Kidney epithelial cell (primary cell): ENCODE results near the gene C3orf70. TPM values are rescaled to one million over a fixed set of nuclear protein-coding genes. Genes with fewer than 3 reads are reported as not detected.
"Not testable (repeated sequence)": the region's sequence is repeated elsewhere in the genome, so short reads cannot be mapped to it uniquely, and the experiment has no call there.

ENCODE experiments used
- DNase-seq: peaks from one replicate; pipeline ENCODE4 v3.0.0-alpha.2; 2010; ENCODE audit warnings: low read depth
- H3K27me3 ChIP-seq: 2 replicates; pipeline ENCODE4 v1.6.0; 2011; ENCODE audit warnings: low read length; ENCODE audit not compliant: control insufficient read depth, insufficient read depth
- H3K36me3 ChIP-seq: 2 replicates; pipeline ENCODE4 v1.5.1; 2011; ENCODE audit warnings: low read length; ENCODE audit not compliant: control insufficient read depth, insufficient read depth
- H3K4me3 ChIP-seq: 2 replicates; pipeline ENCODE4 v1.5.1; 2011; ENCODE audit warnings: low read depth, mild to moderate bottlenecking, control low read depth, low read length
- total RNA-seq: library from RNA; depleted of rRNA; stranded (reverse); fragments of >200 nt; gene quantifications from 2 replicates; pipeline ENCODE4 v1.2.3, GENCODE V29; 2015
- TF ChIP-seq, protein P1 (sequence below): IDR thresholded peaks from 2 replicates; pipeline ENCODE4 v1.5.1; 2011; ENCODE audit warnings: mild to moderate bottlenecking, moderate library complexity, low read length, control low read depth, inconsistent platforms; ENCODE audit not compliant: insufficient read depth, poor library complexity, severe bottlenecking

Gene C3orf70
- total RNA-seq, 1 donor from 2014 or later = 0.50 TPM

DNA sequence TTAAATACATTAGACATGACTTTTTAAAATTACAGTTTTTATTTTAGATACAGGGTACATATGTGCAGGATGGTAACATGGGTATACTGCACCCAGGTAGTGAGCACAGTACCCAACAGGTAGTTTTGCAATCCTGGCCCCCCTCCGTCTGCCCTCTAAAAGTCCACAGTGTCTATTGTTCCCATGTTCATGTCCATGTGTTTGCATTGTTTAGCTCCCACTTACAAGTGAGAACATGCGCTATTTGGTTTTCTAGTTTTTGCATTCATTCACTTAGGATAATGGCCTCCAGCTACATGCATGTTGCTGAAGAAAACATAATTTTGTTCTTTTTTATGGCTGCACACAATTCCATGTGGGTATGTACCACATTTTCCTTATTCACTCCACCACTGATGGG, 23.8 kb downstream of the C3orf70 start:
- H3K36me3 ChIP-seq = no peaks in the 10 kb centered on the region
- no peaks in the 10 kb centered on the region for H3K27me3 ChIP-seq
- DNase-seq = no peak
- TF ChIP-seq, protein P1, sequence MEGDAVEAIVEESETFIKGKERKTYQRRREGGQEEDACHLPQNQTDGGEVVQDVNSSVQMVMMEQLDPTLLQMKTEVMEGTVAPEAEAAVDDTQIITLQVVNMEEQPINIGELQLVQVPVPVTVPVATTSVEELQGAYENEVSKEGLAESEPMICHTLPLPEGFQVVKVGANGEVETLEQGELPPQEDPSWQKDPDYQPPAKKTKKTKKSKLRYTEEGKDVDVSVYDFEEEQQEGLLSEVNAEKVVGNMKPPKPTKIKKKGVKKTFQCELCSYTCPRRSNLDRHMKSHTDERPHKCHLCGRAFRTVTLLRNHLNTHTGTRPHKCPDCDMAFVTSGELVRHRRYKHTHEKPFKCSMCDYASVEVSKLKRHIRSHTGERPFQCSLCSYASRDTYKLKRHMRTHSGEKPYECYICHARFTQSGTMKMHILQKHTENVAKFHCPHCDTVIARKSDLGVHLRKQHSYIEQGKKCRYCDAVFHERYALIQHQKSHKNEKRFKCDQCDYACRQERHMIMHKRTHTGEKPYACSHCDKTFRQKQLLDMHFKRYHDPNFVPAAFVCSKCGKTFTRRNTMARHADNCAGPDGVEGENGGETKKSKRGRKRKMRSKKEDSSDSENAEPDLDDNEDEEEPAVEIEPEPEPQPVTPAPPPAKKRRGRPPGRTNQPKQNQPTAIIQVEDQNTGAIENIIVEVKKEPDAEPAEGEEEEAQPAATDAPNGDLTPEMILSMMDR = no peak
- no peak overlapping the region for H3K4me3 ChIP-seq

DNA sequence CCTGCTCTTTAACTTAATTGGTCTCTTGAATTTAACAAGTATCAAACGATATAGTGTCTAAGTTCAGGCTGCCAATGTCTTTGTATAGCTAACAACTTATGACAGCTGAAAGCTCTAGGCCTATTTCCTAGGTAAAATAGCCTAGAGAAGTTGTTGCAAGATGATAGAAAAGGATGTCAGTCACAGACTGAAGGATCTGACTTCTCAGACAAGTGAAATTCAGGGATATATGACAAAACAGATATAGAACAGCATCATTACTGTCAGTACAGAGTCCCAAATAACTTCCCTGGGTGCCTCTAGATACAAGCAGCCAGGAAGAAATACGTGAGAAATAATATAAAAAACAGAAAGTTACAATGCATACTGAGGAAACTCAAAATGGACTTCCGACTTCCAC, 26.7 kb downstream of the C3orf70 start:
- no peak overlapping the region for H3K4me3 ChIP-seq
- TF ChIP-seq, protein P1 = no peak
- DNase-seq = no peak
- no peaks in the 10 kb centered on the region for H3K27me3 ChIP-seq
- no peaks in the 10 kb centered on the region for H3K36me3 ChIP-seq

DNA sequence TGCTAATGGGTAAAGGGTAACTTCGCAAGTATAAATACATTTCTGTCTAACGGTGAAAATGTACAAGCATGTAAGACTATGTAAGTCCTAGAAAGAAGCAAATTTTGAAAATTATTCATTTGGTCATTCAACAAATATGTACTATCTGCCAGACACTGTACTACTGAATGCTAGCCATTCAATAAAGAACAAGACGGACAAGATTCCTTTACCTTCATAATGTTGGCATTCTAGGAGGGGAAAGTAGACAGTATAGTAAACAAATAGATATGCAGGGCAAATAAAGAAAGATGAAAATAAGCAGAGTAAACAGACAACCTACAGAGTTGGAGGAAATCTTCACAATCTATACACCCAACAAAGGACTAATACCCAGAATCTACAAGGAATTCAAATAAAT, 32.7 kb downstream of the C3orf70 start:
- H3K27me3 ChIP-seq = no peaks in the 10 kb centered on the region
- H3K4me3 ChIP-seq = no peak overlapping the region
- no peaks in the 10 kb centered on the region for H3K36me3 ChIP-seq
- TF ChIP-seq, protein P1 = no peak
- no peak for DNase-seq

DNA sequence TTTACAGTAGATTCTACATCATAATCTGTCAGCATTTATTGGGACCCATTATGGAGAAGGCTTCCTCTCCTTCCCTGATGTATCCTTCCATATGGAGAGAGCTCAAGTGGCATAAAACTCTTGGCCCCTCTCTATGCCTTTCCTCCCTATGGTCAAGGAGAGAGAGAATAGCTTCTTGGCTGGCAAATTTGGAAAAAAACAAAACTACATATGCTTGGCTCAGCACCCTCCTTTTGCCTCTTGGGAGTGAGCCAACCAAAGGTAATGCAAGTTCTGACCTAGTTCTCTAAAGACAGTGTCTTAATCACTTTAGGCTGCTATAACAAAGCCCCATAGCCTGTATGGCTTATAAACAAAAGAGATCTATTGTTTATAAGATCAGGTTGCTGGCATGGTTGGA, 37.5 kb downstream of the C3orf70 start:
- Histone ChIP-seq H3K27me3 (no peaks in the 10 kb centered on the region), H3K36me3 (no peaks in the 10 kb centered on the region), H3K4me3 (no peak overlapping the region)
- no peak for DNase-seq
- TF ChIP-seq, protein P1 = no peak

DNA sequence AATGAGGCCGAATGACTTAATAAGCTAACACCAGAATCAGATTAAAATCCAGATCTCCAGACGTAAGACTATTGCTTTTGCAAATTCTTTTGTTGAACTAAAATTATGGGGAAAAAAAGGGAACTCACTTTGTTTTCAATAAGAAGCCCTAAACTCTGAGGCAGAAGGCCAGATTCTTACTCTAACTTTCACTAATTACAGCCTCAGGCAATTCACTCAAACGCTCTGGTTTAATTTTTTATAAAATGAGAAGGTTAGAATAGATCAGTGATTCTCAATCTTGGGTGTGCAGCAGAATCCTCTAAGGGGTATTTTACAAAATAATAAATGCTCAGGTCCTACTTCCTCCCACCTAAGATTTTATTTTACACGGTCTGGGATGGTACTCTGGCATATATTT, 38.1 kb downstream of the C3orf70 start:
- no peak overlapping the region for H3K4me3 ChIP-seq
- DNase-seq = no peak
- no peaks in the 10 kb centered on the region for H3K36me3 ChIP-seq
- H3K27me3 ChIP-seq = no peaks in the 10 kb centered on the region
- TF ChIP-seq, protein P1 = no peak

DNA sequence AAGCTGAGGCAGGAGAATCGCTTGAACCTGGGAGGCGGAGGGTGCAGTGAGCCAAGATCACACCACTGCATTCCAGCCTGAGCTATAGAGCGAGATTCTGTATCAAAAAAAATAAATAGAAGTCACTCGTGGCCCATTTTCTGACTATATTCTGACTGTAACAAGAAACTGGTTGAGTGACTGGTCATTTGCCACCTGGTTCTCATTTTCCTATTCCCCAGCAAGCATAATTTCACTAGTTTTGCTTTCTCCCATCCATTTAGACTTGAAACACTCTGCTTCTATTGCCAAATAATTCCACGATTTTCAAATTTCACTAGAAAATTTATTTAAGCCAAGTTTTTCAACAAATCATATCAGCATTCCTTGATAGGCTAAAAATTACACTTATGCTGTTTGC, 40.7 kb downstream of the C3orf70 start:
- DNase-seq = no peak
- TF ChIP-seq, protein P1 = no peak
- Histone ChIP-seq H3K36me3 (no peaks in the 10 kb centered on the region), H3K4me3 (no peak overlapping the region), H3K27me3 (no peaks in the 10 kb centered on the region)

DNA sequence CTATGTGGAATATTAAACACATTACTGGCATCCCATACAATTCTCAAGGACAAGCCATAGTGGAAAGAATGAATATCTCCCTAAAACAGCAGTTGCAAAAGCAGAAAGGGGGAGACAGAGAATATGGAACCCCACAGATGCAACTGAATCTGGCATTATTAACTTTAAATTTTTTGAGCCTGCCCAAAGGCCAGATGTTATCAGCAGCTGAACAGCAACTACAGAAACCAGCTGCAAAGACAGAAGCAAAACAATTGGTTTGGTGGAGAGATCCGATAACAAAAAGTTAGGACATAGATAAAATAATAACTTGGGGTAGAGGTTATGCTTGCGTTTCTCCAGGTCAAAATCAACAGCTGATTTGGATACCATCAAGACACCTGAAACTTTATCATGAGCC, 43.8 kb downstream of the C3orf70 start:
- H3K36me3 ChIP-seq, DNase-seq, H3K4me3 ChIP-seq, H3K27me3 ChIP-seq: not testable (repeated sequence)

DNA sequence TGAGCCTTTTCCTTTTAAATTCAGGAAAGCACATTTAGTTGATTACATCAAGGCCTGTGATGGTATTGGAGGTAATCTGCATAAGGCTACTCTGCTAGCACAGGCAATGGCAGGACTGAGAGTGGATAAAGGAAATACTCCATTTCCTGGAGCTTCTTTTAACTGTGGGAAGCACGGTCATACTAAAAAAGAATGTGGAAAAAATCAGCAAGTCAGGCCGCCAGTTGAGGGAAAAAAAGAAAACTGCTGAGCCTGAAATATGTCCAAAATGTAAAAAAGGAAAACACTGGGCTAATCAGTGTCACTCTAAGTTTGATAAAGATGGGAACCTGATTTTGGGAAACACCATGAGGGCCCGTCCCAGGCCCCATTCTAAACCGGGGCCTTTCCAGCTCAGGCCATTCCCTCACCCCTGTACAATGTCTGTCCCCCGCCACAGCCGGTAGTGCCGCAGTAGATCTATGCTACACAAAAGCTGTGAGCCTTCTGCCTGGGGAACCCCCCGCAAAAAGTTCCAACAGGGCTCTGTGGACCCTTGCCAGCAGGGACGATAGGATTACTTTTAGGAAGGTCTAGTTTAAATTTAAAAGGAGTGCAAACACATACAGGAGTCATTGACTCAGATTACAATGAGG, 46.5 kb downstream of the C3orf70 start:
- DNase-seq, H3K27me3 ChIP-seq, H3K36me3 ChIP-seq, H3K4me3 ChIP-seq: not testable (repeated sequence)
